ENCODE data around the gene R3HCC1L.

R3HCC1L gene

GRCh38 chr10:98213740-98214139, 79.3 kb downstream of the R3HCC1L start (continued):
- no peak for TF ChIP-seq TCF4 (CRISPR knock-in tag; IDR thresholded peaks at IDR 0.05; ENCODE audit: borderline replicate concordance)
- TF ChIP-seq ZNF70 (CRISPR knock-in tag; IDR thresholded peaks at IDR 0.05) = no peak

DNA sequence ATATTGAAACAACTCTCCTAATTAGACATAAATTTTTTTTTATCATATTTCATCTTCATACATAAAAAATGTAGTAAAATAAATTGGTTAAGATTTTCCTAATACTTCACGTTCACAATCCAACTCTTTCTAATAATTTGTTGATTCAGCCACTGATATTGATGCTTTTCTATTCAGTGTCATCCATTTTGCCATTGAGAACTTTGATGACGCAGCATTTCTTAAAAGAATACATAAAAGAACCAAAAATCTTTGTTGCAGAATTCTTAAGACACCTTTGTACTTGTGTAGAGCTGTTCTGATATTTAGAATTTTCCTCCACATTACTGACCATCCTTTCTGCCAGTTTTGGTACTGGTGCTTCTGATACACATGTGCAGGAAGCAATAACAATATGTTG, 80.9 kb downstream of the R3HCC1L start:
- TF ChIP-seq OSR1 (CRISPR knock-in tag; IDR thresholded peaks at IDR 0.05) (no peak), ZFP30 (CRISPR knock-in tag; IDR thresholded peaks at IDR 0.05) (no peak), PATZ1 (CRISPR knock-in tag; IDR thresholded peaks at IDR 0.05; ENCODE audit: borderline replicate concordance) (no peak)
- no peak for ATAC-seq

- TF ChIP-seq ZNF8 (CRISPR knock-in tag; IDR thresholded peaks at IDR 0.05) = no peak
- no peak for TF ChIP-seq PPARA (CRISPR knock-in tag; IDR thresholded peaks at IDR 0.05; ENCODE audit: borderline replicate concordance)
- no peak for TF ChIP-seq TSHZ2 (CRISPR knock-in tag; IDR thresholded peaks at IDR 0.05)
- no peak for TF ChIP-seq CSDC2 (CRISPR knock-in tag; IDR thresholded peaks at IDR 0.05)
- TF ChIP-seq ZFP3 (CRISPR knock-in tag; IDR thresholded peaks at IDR 0.05) = no peak
- TF ChIP-seq ISL1 (CRISPR knock-in tag; IDR thresholded peaks at IDR 0.05) = no peak
- no peak for TF ChIP-seq ARNTL (CRISPR knock-in tag; IDR thresholded peaks at IDR 0.05; ENCODE audit: borderline replicate concordance, low read depth)
- TF ChIP-seq GLIS3 (CRISPR knock-in tag; IDR thresholded peaks at IDR 0.05) = no peak
- no peak for TF ChIP-seq PATZ1 (CRISPR knock-in tag; IDR thresholded peaks at IDR 0.05; ENCODE audit: borderline replicate concordance)
- TF ChIP-seq ESRRG (CRISPR knock-in tag; IDR thresholded peaks at IDR 0.05) = no peak
- no peak for ATAC-seq
These were observed 83.3 kb downstream of the R3HCC1L start for GRCh38 chr10:98217801-98218200.

GRCh38 chr10:98223874-98224273, 89.4 kb downstream of the R3HCC1L start:
- ATAC-seq = no peak; the same call in 1 of the 3 replicates
- TF ChIP-seq ZNF565 (CRISPR knock-in tag; conservative IDR thresholded peaks at IDR 0.05; ENCODE audit: low read depth) = no peak
- no peak for TF ChIP-seq RARB (CRISPR knock-in tag; IDR thresholded peaks at IDR 0.05)
- TF ChIP-seq, protein P1, sequence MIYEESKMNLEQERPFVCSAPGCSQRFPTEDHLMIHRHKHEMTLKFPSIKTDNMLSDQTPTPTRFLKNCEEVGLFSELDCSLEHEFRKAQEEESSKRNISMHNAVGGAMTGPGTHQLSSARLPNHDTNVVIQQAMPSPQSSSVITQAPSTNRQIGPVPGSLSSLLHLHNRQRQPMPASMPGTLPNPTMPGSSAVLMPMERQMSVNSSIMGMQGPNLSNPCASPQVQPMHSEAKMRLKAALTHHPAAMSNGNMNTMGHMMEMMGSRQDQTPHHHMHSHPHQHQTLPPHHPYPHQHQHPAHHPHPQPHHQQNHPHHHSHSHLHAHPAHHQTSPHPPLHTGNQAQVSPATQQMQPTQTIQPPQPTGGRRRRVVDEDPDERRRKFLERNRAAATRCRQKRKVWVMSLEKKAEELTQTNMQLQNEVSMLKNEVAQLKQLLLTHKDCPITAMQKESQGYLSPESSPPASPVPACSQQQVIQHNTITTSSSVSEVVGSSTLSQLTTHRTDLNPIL (CRISPR knock-in tag; IDR thresholded peaks at IDR 0.05; ENCODE audit: low read depth) = no peak
- no peak for TF ChIP-seq ZNF70 (CRISPR knock-in tag; IDR thresholded peaks at IDR 0.05)
- no peak for TF ChIP-seq POU6F1 (CRISPR knock-in tag; IDR thresholded peaks at IDR 0.05; ENCODE audit: borderline replicate concordance, low read depth)
- TF ChIP-seq OSR1 (CRISPR knock-in tag; IDR thresholded peaks at IDR 0.05) = no peak
- TF ChIP-seq SNAI2 (CRISPR knock-in tag; IDR thresholded peaks at IDR 0.05) = no peak
- no peak for TF ChIP-seq ZFP3 (CRISPR knock-in tag; IDR thresholded peaks at IDR 0.05)
- TF ChIP-seq ARNTL (CRISPR knock-in tag; IDR thresholded peaks at IDR 0.05; ENCODE audit: borderline replicate concordance, low read depth) = no peak
- TF ChIP-seq GLIS3 (CRISPR knock-in tag; IDR thresholded peaks at IDR 0.05) = no peak
- TF ChIP-seq, protein P2, sequence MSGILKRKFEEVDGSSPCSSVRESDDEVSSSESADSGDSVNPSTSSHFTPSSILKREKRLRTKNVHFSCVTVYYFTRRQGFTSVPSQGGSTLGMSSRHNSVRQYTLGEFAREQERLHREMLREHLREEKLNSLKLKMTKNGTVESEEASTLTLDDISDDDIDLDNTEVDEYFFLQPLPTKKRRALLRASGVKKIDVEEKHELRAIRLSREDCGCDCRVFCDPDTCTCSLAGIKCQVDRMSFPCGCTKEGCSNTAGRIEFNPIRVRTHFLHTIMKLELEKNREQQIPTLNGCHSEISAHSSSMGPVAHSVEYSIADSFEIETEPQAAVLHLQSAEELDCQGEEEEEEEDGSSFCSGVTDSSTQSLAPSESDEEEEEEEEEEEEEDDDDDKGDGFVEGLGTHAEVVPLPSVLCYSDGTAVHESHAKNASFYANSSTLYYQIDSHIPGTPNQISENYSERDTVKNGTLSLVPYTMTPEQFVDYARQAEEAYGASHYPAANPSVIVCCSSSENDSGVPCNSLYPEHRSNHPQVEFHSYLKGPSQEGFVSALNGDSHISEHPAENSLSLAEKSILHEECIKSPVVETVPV (CRISPR knock-in tag; IDR thresholded peaks at IDR 0.05) = no peak
- no peak for TF ChIP-seq ESRRG (CRISPR knock-in tag; IDR thresholded peaks at IDR 0.05)
- no peak for TF ChIP-seq ZFP30 (CRISPR knock-in tag; IDR thresholded peaks at IDR 0.05)
- TF ChIP-seq TOX (CRISPR knock-in tag; IDR thresholded peaks at IDR 0.05; ENCODE audit: borderline replicate concordance) = no peak
- no peak for TF ChIP-seq CSDC2 (CRISPR knock-in tag; IDR thresholded peaks at IDR 0.05)
- no peak for TF ChIP-seq BACH2 (CRISPR knock-in tag; IDR thresholded peaks at IDR 0.05; ENCODE audit: borderline replicate concordance)
- no peak for TF ChIP-seq ZNF8 (CRISPR knock-in tag; IDR thresholded peaks at IDR 0.05)
- no peak for TF ChIP-seq TCF4 (CRISPR knock-in tag; IDR thresholded peaks at IDR 0.05; ENCODE audit: borderline replicate concordance)
- TF ChIP-seq PATZ1 (CRISPR knock-in tag; IDR thresholded peaks at IDR 0.05; ENCODE audit: borderline replicate concordance) = no peak
- no peak for TF ChIP-seq ISL1 (CRISPR knock-in tag; IDR thresholded peaks at IDR 0.05)
